A549 (cell line): ENCODE data around the gene SMTNL2. TPM values are rescaled to one million over a fixed set of nuclear protein-coding genes. Genes with fewer than 3 reads are reported as not detected.

Experiments used
- ATAC-seq, 2 experiments: fragments of 200-7000 bp in 1 of 2; fragments of >200 bp in 1 of 2; cut with Nextera tagmentation in 1 of 2; cut with Tn5 transposase in 1 of 2; 3 replicates each; pipeline versions ENCODE4 v1.8.0 to v1.9.1; 2018 to 2020; ENCODE audit warnings: mild to moderate bottlenecking in 1 of 2, moderate library complexity in 1 of 2
- CTCF ChIA-PET: fragments of 300-600 bp; sonication (Branson Sonifier 250); formaldehyde crosslinking; extraction: SDS; loops from one replicate; lab custom pipeline; 2021; ENCODE audit warnings: antibody characterized with exemption, inconsistent platforms; lab: Yijun Ruan, JAX
- POLR2A ChIA-PET: fragments of 350-600 bp; formaldehyde crosslinking; extraction: SDS; loops from one replicate; lab custom pipeline; 2021; ENCODE audit warnings: antibody characterized with exemption, inconsistent platforms; lab: Yijun Ruan, JAX
- DNase-seq, 2 experiments: peaks; one replicate each; pipeline versions ENCODE4 v3.0.0 to v3.0.0-alpha.2; 2011 to 2016; ENCODE audit warnings: low read depth in 1 of 2, low spot score in 1 of 2
- FAIRE-seq: peaks from 2 replicates; lab custom pipeline; 2011; peaks lifted over from hg19 to GRCh38; lab: Jason Lieb, UNC
- H3K27ac ChIP-seq, 2 experiments: fragments of >200 bp; sonication (Bioruptor Twin); formaldehyde crosslinking; 3 replicates each; pipeline ENCODE4 v1.5.1; 2016 to 2017
- H3K4me1 ChIP-seq: fragments of >200 bp; sonication (Bioruptor Twin); formaldehyde crosslinking; 3 replicates; pipeline ENCODE4 v1.6.1; 2016
- H3K4me2 ChIP-seq: fragments of >200 bp; sonication (Bioruptor Twin); formaldehyde crosslinking; 3 replicates; pipeline ENCODE4 v1.6.1; 2016
- H3K4me3 ChIP-seq: fragments of >200 bp; sonication (Bioruptor Twin); formaldehyde crosslinking; 3 replicates; pipeline ENCODE4 v1.5.1; 2016
- H3K9me3 ChIP-seq: fragments of >200 bp; sonication (Bioruptor Twin); formaldehyde crosslinking; 3 replicates; pipeline ENCODE4 v1.6.1; 2016
- ATOH8 ChIP-seq: fragments of 250-450 bp; sonication (Bioruptor Pico); IDR thresholded peaks from 2 replicates; pipeline ENCODE4 v1.5.0; 2020; ENCODE audit warnings: low read depth, mild to moderate bottlenecking, moderate library complexity
- CBX2 ChIP-seq: fragments of 200-600 bp; sonication (generic); IDR thresholded peaks from 2 replicates; pipeline ENCODE4 v1.6.1; 2016; ENCODE audit warnings: low read depth, mild to moderate bottlenecking, borderline replicate concordance
- CTCF ChIP-seq: fragments of >200 bp; sonication (Bioruptor Twin); formaldehyde crosslinking; IDR thresholded peaks from 3 replicates; pipeline ENCODE4 v1.5.1; 2016
- ELK1 ChIP-seq: fragments of 150-350 bp; IDR thresholded peaks from 2 replicates; pipeline ENCODE4 v1.6.1; 2014; ENCODE audit warnings: low read depth, mild to moderate bottlenecking, low read length
- FOSB ChIP-seq: fragments of 250-450 bp; sonication (Bioruptor Pico); IDR thresholded peaks from 2 replicates; pipeline ENCODE4 v1.5.0; 2020; ENCODE audit warnings: mild to moderate bottlenecking, moderate library complexity
- FOXS1 ChIP-seq: fragments of 250-450 bp; sonication (Bioruptor Pico); IDR thresholded peaks from 2 replicates; pipeline ENCODE4 v1.5.0; 2020; ENCODE audit warnings: mild to moderate bottlenecking, moderate library complexity
- HDAC2 ChIP-seq: fragments of 200-600 bp; sonication (generic); IDR thresholded peaks from 2 replicates; pipeline ENCODE4 v1.6.1; 2016
- HES2 ChIP-seq: fragments of >200 bp; sonication (Bioruptor Twin); formaldehyde crosslinking; IDR thresholded peaks from 2 replicates; pipeline ENCODE4 v1.6.1; 2016
- HMGXB4 ChIP-seq: fragments of 250-450 bp; sonication (Bioruptor Pico); IDR thresholded peaks from 2 replicates; pipeline ENCODE4 v1.5.0; 2021; ENCODE audit warnings: mild to moderate bottlenecking, moderate library complexity, borderline replicate concordance
- JUN ChIP-seq, 2 experiments: fragments of >200 bp; sonication (Bioruptor Twin); formaldehyde crosslinking; IDR thresholded peaks; 2 replicates in 1 of 2; 3 replicates in 1 of 2; pipeline ENCODE4 v1.6.1; 2016 to 2017
- JUNB ChIP-seq: fragments of >200 bp; sonication (Bioruptor Twin); formaldehyde crosslinking; IDR thresholded peaks from 2 replicates; pipeline ENCODE4 v1.6.1; 2016
- MAZ ChIP-seq: fragments of 150-350 bp; IDR thresholded peaks from 2 replicates; pipeline ENCODE4 v1.6.1; 2014; ENCODE audit warnings: antibody characterized with exemption, low read depth, low read length, borderline replicate concordance
- PBX3 ChIP-seq: IDR thresholded peaks from 2 replicates; pipeline ENCODE4 v1.6.1; 2012
- POLR2A ChIP-seq: IDR thresholded peaks from 2 replicates; pipeline ENCODE4 v1.6.1; 2012; ENCODE audit warnings: mild to moderate bottlenecking, low read length
- RAD21 ChIP-seq, 2 experiments: fragments of >200 bp in 1 of 2; sonication (Bioruptor Twin) in 1 of 2; formaldehyde crosslinking in 1 of 2; IDR thresholded peaks in 1 of 2; conservative IDR thresholded peaks in 1 of 2; 2 replicates in 1 of 2; 3 replicates in 1 of 2; pipeline ENCODE4 v1.6.1; 2012 to 2018; ENCODE audit warnings: inconsistent platforms in 1 of 2
- SMC3 ChIP-seq: fragments of >200 bp; sonication (Bioruptor Twin); formaldehyde crosslinking; IDR thresholded peaks from 3 replicates; pipeline ENCODE4 v1.6.1; 2018; ENCODE audit warnings: inconsistent platforms
- SREBF2 ChIP-seq: fragments of 450-650 bp; IDR thresholded peaks from 2 replicates; pipeline ENCODE4 v1.6.1; 2014; ENCODE audit warnings: mild to moderate bottlenecking, moderate library complexity
- TP53 ChIP-seq: fragments of 250-450 bp; sonication (Bioruptor Pico); IDR thresholded peaks from 2 replicates; pipeline ENCODE4 v1.5.0; 2021; ENCODE audit warnings: mild to moderate bottlenecking, moderate library complexity
- USF2 ChIP-seq: fragments of 450-650 bp; IDR thresholded peaks from 2 replicates; pipeline ENCODE4 v1.6.1; 2014; ENCODE audit warnings: antibody characterized with exemption
- ZFP36 ChIP-seq: fragments of 450-650 bp; IDR thresholded peaks from 2 replicates; pipeline ENCODE4 v1.6.1; 2014; ENCODE audit warnings: borderline replicate concordance; ENCODE audit not compliant: partially characterized antibody
- ZNF302 ChIP-seq: fragments of 250-450 bp; sonication (Bioruptor Pico); IDR thresholded peaks from 2 replicates; pipeline ENCODE4 v1.9.0; 2021; ENCODE audit warnings: inconsistent platforms, mild to moderate bottlenecking, moderate library complexity
- ZSCAN20 ChIP-seq: fragments of 250-450 bp; sonication (Bioruptor Pico); IDR thresholded peaks from 2 replicates; pipeline ENCODE4 v1.8.0; 2022; ENCODE audit warnings: mild to moderate bottlenecking, moderate library complexity
- WGBS: methylation state at CpG from one replicate; pipeline ENCODE4 v1.1.6; 2017; ENCODE audit errors: missing lambda C conversion rate; 5-methylcytosine and 5-hydroxymethylcytosine counted together
- polyA plus RNA-seq, 4 experiments: library from polyadenylated mRNA; depleted of rRNA in 3 of 4; stranded (reverse); fragments of >200 nt; fragmentation: RNase III in 1 of 4; extraction: RNeasy Plus Mini Kit Qiagen cat#74134 plus additional on column Dnase treatment in 1 of 4; gene quantifications; 2 replicates in 3 of 4; 3 replicates in 1 of 4; pipeline ENCODE4 v1.2.3, GENCODE V29; 2011 to 2017

The SMTNL2 gene
- polyA plus RNA-seq, 2 of the 4 experiments (the other 2 are of a cell fraction) = 0.05 to 0.06 TPM

- TF ChIP-seq JUN (IDR thresholded peaks at IDR 0.05) = no peak
- TF ChIP-seq, all 56 proteins: peak for 0
Observed at GRCh38 chr17:4539576-4540223, 44.6 kb upstream of the SMTNL2 start (continued).

- Histone ChIP-seq H3K4me2 (no peak overlapping the region), H3K4me1 (peaks cover 1% of the 10 kb centered on the region; the same call in 2 of the 3 replicates), H3K4me3 (no peak overlapping the region), H3K9me3 (no peaks in the 10 kb centered on the region), H3K27ac (no peak overlapping the region)
- POLR2A ChIA-PET = no interaction called here
- 60% methylated on average over 7 of the region's 14 CpGs for WGBS
- CTCF ChIA-PET = interaction anchor here (0.7 to 13.0 kb wide), 7 partner anchors 9 to 119 kb away, joined by 3 to 99 read pairs (median 4); no protein-coding TSS in a partner anchor
- FAIRE-seq = no peak
- DNase-seq = no peak
- TF ChIP-seq HDAC2 (no peak), FOXS1 (CRISPR knock-in tag) (no peak), HMGXB4 (CRISPR knock-in tag) (no peak), PBX3 (no peak), ZNF302 (no peak), POLR2A (no peak), ATOH8 (CRISPR knock-in tag) (no peak), SMC3 (no peak), HES2 (no peak), RAD21 (conservative IDR thresholded peaks at IDR 0.05 in 1 of 2, IDR thresholded peaks at IDR 0.05 in 1 of 2) (0 out of 5 replicates have a peak, but pooled peaks of 1 of the 2 experiments have one; percentile 20), JUN (IDR thresholded peaks at IDR 0.05) (0 out of 5 replicates have a peak, but pooled peaks of 1 of the 2 experiments have one; percentile 17), ZFP36 (no peak), CBX2 (no peak), CTCF (peak; percentile 36)
- peak in 1 of 2 experiments; percentile 24; a peak in 3 of 6 replicates for ATAC-seq
Observed at GRCh38 chr17:4540224-4540651, 44.1 kb upstream of the SMTNL2 start.

GRCh38 chr17:4540687-4541327 lies 43.5 kb upstream of the SMTNL2 start:
- CTCF ChIA-PET = interaction anchor here (0.7 to 13.0 kb wide), 9 partner anchors 8 to 120 kb away, joined by 3 to 99 read pairs (median 4); no protein-coding TSS in a partner anchor
- TF ChIP-seq MAZ (no peak), USF2 (no peak), TP53 (no peak), ELK1 (no peak), ATOH8 (CRISPR knock-in tag) (no peak), FOSB (no peak), CBX2 (no peak), SREBF2 (no peak), HDAC2 (no peak), JUN (IDR thresholded peaks at IDR 0.05) (no peak), ZSCAN20 (CRISPR knock-in tag) (no peak), JUNB (no peak)

More at GRCh38 chr17:4540687-4541327, 43.5 kb upstream of the SMTNL2 start:
- POLR2A ChIA-PET = no interaction called here
- Histone ChIP-seq H3K9me3 (no peaks in the 10 kb centered on the region), H3K27ac (no peak overlapping the region), H3K4me2 (no peak overlapping the region), H3K4me3 (no peak overlapping the region), H3K4me1 (no peaks in the 10 kb centered on the region)
- 93% methylated on average over 14 of the region's 15 CpGs for WGBS
- FAIRE-seq (no peak), DNase-seq (no peak), ATAC-seq (no peak)
